Measurements from ENCODE around the gene EXOSC3. TPM values are rescaled to one million over a fixed set of nuclear protein-coding genes. Genes with fewer than 3 reads are reported as not detected.

The EXOSC3 gene
- total RNA-seq, 1 experiment from 2014 or later = 81.0 TPM

GRCh38 chr9:37740128-37740527 lies 44.7 kb downstream of the EXOSC3 start:
- no peak overlapping the region for H3K9ac ChIP-seq (ENCODE audit: extremely low read depth, insufficient read length, low read length)
- H2BK20ac ChIP-seq (ENCODE audit: low read depth, low read length, poor library complexity, severe bottlenecking) = no peak overlapping the region
- no peak overlapping the region for H3K4me2 ChIP-seq (ENCODE audit: insufficient read depth, insufficient read length, low read length)
- H2BK120ac ChIP-seq (ENCODE audit: low read depth, low read length, poor library complexity, severe bottlenecking) = no peak overlapping the region
- Mint-ChIP-seq H3K4me1 (peaks cover 8 to 17% of the 10 kb centered on the region in 2 experiments), H3K27ac (no peak overlapping the region), H3K9me3 (no peaks in the 10 kb centered on the region), H3K4me3 (no peak overlapping the region), H3K27me3 (ENCODE audit: low read depth) (peaks cover 12% of the 10 kb centered on the region), H3K36me3 (ENCODE audit: insufficient read depth in 1 of 3, low read depth in 3 of 3) (no peaks in the 10 kb centered on the region)
- no peaks in the 10 kb centered on the region for H3K4me1 ChIP-seq (ENCODE audit: insufficient read depth, low read length)
- no peak overlapping the region for H2BK12ac ChIP-seq (ENCODE audit: insufficient read length, low read depth, low read length)
- no peak overlapping the region for H3K4ac ChIP-seq (ENCODE audit: low read depth, low read length)
- no peak overlapping the region for H2AK5ac ChIP-seq (ENCODE audit: insufficient read length, low read length)
- H3K23me2 ChIP-seq (ENCODE audit: insufficient read length, low read depth, low read length, poor library complexity, severe bottlenecking) = peaks cover 2% of the 10 kb centered on the region
- no peak overlapping the region for H2BK15ac ChIP-seq (ENCODE audit: low read depth, low read length)
- peaks cover 2% of the 10 kb centered on the region for H4K20me1 ChIP-seq (ENCODE audit: control insufficient read depth, insufficient read depth, insufficient read length)
- WGBS (ENCODE audit: extremely low coverage, insufficient read length, low lambda C conversion rate) = no CpG with 5 or more reads among the region's 16 CpGs
- no peak overlapping the region for H3K27ac ChIP-seq (ENCODE audit: insufficient read length, low read depth, low read length)
- H4K8ac ChIP-seq (replicated peaks; ENCODE audit: insufficient read length, low read depth, low read length) = no peak overlapping the region
- no peak overlapping the region for H3K23ac ChIP-seq (ENCODE audit: insufficient read length, low read depth, low read length)
- no peak overlapping the region for H3K14ac ChIP-seq (ENCODE audit: insufficient read depth, low read length)
- no peaks in the 10 kb centered on the region for H3K9me3 ChIP-seq (ENCODE audit: control insufficient read depth, low read depth, low read length)
- no peak overlapping the region for H3K56ac ChIP-seq (ENCODE audit: insufficient read length, low read depth, low read length)
- H2AFZ ChIP-seq (ENCODE audit: low read length) = no peak overlapping the region
- no peak overlapping the region for H4K91ac ChIP-seq (ENCODE audit: insufficient read length, low read depth, low read length)
- TF ChIP-seq, protein P1, sequence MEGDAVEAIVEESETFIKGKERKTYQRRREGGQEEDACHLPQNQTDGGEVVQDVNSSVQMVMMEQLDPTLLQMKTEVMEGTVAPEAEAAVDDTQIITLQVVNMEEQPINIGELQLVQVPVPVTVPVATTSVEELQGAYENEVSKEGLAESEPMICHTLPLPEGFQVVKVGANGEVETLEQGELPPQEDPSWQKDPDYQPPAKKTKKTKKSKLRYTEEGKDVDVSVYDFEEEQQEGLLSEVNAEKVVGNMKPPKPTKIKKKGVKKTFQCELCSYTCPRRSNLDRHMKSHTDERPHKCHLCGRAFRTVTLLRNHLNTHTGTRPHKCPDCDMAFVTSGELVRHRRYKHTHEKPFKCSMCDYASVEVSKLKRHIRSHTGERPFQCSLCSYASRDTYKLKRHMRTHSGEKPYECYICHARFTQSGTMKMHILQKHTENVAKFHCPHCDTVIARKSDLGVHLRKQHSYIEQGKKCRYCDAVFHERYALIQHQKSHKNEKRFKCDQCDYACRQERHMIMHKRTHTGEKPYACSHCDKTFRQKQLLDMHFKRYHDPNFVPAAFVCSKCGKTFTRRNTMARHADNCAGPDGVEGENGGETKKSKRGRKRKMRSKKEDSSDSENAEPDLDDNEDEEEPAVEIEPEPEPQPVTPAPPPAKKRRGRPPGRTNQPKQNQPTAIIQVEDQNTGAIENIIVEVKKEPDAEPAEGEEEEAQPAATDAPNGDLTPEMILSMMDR (conservative IDR thresholded peaks at IDR 0.05) = no peak
- H3K27me3 ChIP-seq (ENCODE audit: insufficient read depth, low read length) = no peaks in the 10 kb centered on the region
- no peak overlapping the region for H2BK5ac ChIP-seq (ENCODE audit: insufficient read length, low read length)
- no peak overlapping the region for H4K5ac ChIP-seq (ENCODE audit: insufficient read length, low read depth, low read length)
- no peak overlapping the region for H3T11ph ChIP-seq (ENCODE audit: low read length)
- no peaks in the 10 kb centered on the region for H3K79me1 ChIP-seq (ENCODE audit: insufficient read depth, low read depth, low read length, poor library complexity, severe bottlenecking)
- H3K79me2 ChIP-seq (ENCODE audit: insufficient read depth, low read length) = no peaks in the 10 kb centered on the region
- H3K18ac ChIP-seq (ENCODE audit: insufficient read length, low read depth, low read length) = no peak overlapping the region
- no peak for DNase-seq
